ENCODE results near the gene DYNLT4. TPM values are rescaled to one million over a fixed set of nuclear protein-coding genes. Genes with fewer than 3 reads are reported as not detected.

The DYNLT4 gene
- total and polyA plus RNA-seq, 2 donors (not counting 3 experiments of a cell fraction or from before 2014, with no cell fraction given), result 0.46 to 0.62 TPM

DNA sequence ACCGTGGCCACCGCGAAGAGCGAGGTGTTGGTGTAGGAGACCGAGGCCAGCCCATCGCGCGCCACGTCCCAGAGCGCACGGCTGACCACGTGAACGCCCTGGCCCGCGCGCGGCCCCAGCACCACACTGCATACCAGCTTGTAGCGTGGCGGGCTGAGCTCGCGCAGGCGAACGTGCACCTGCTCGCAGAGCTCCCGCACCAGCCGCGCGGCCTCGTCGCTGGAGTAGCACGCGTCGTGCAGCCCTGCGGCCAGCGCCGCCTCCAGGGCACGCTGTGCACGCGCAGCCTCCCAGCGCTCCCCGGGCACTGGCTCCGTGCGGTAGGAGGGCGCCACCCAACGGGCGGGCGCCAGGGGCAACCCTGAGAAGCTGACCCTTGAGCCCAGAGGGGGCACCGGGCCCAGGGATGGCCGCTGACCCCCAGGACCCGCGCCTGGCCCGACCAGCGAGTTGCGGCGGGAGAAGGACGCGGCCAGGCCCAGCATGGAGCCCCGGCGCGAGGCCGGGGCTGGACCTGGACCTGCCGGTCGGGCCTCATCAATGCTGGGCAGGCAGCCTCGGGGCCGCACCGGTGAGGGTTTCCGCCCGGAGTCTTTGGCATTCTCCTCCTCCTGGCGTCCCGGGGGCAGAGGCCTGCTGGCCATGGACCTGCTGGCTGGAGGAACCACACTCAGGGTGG lies 987 bp downstream of the DYNLT4 start:
- Histone ChIP-seq H3K27me3 (ENCODE audit: control insufficient read depth in 2 of 2, insufficient read depth in 2 of 2, low read length in 2 of 2) (no peaks in the 10 kb centered on the region), H3K27ac (ENCODE audit: insufficient read depth, low read depth, low read length) (peak overlapping the region; percentile 100), H3K9me1 (replicated peaks; ENCODE audit: control insufficient read depth, extremely low read depth, insufficient read depth, low read length) (no peaks in the 10 kb centered on the region), H3K9me3 (replicated peaks; ENCODE audit: control insufficient read depth, insufficient read depth, low read length) (no peaks in the 10 kb centered on the region), H2AFZ (ENCODE audit: low read depth, low read length) (no peak overlapping the region), H4K20me1 (replicated peaks; ENCODE audit: control insufficient read depth, extremely low read depth, insufficient read depth, low read length) (no peaks in the 10 kb centered on the region), H3K9ac (replicated peaks; ENCODE audit: extremely low read depth, insufficient read depth, low read length) (peak overlapping the region; percentile 99), H3K79me2 (ENCODE audit: control insufficient read depth, insufficient read depth, low read length) (peaks cover 60% of the 10 kb centered on the region), H3K4me2 (ENCODE audit: insufficient read depth, low read length) (peak overlapping the region; percentile 26), H3K4me3 (replicated peaks in 1 of 3; ENCODE audit: insufficient read depth in 1 of 3, low read depth in 1 of 3, low read length in 3 of 3) (no peak overlapping the region), H3K36me3 (ENCODE audit: control insufficient read depth in 2 of 2, extremely low read depth in 1 of 2, insufficient read depth in 2 of 2, low read length in 2 of 2) (peaks cover 4 to 32% of the 10 kb centered on the region in 2 experiments), H3K4me1 (ENCODE audit: control insufficient read depth, extremely low read depth, insufficient read depth, low read length) (peaks cover 67% of the 10 kb centered on the region)
- no peak for DNase-seq (ENCODE audit: low read depth, low spot score)
- ChIA-PET POLR2A (interaction anchor here (3.1 to 4.3 kb wide), 2 partner anchors 14 to 31 kb away, joined by 13 to 97 read pairs; partner anchors contain the start of gene RPS8), CTCF (interaction anchor here (1.0 to 2.2 kb wide), 2 partner anchors 12 to 19 kb away, joined by 4 to 8 read pairs; no protein-coding TSS in a partner anchor)
- peak; percentile 5 for TF ChIP-seq POLR2AphosphoS5 (IDR thresholded peaks at IDR 0.05; ENCODE audit: insufficient read depth, low read depth, low read length)
- TF ChIP-seq, protein P1, sequence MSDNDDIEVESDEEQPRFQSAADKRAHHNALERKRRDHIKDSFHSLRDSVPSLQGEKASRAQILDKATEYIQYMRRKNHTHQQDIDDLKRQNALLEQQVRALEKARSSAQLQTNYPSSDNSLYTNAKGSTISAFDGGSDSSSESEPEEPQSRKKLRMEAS (IDR thresholded peaks at IDR 0.05; ENCODE audit: insufficient read depth, insufficient read length), result no peak
- intact Hi-C loops (cut with micrococcal nuclease) (loop anchor here (2.0 to 10.0 kb wide), 2 partner anchors 75 to 879 kb away; partner anchors contain the start of genes GPBP1L1, RNU5D-1 and TMEM69), dilution Hi-C loops (cut with MboI; ENCODE audit: extremely low pct_ligation_motif_present, low sequenced_read_pairs) (no loop called here)
- no peak for FAIRE-seq
- no TSS peak for BruUV-seq (replicated peaks)

DNA sequence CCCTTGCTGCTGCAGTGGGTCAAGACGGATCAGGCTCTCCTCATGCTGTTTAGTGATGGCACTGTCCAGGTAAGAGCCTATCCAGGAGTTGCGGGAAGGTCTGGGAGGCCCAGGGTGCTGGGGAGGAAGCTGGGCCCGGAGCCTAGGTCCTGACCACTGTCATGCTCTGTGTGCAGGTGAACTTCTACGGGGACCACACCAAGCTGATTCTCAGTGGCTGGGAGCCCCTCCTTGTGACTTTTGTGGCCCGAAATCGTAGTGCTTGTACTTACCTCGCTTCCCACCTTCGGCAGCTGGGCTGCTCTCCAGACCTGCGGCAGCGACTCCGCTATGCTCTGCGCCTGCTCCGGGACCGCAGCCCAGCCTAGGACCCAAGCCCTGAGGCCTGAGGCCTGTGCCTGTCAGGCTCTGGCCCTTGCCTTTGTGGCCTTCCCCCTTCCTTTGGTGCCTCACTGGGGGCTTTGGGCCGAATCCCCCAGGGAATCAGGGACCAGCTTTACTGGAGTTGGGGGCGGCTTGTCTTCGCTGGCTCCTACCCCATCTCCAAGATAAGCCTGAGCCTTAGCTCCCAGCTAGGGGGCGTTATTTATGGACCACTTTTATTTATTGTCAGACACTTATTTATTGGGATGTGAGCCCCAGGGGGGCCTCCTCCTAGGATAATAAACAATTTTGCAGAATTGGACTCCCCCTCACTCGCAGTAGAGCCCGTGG lies 1.7 kb downstream of the DYNLT4 start:
- ChIA-PET POLR2A (interaction anchor here (0.9 kb wide), 1 partner anchor 12 kb away, joined by 3 read pairs; no protein-coding TSS in a partner anchor), CTCF (interaction anchor here (1.0 to 1.2 kb wide), 2 partner anchors 13 to 34 kb away, joined by 3 to 4 read pairs; no protein-coding TSS in a partner anchor)
- Histone ChIP-seq H3K27ac (ENCODE audit: insufficient read depth, low read depth, low read length) (peak overlapping the region; percentile 18), H3K79me2 (ENCODE audit: control insufficient read depth, insufficient read depth, low read length) (peaks cover 64% of the 10 kb centered on the region), H3K4me2 (ENCODE audit: insufficient read depth, low read length) (no peak overlapping the region), H3K27me3 (ENCODE audit: control insufficient read depth in 2 of 2, insufficient read depth in 2 of 2, low read length in 2 of 2) (no peaks in the 10 kb centered on the region), H3K4me1 (ENCODE audit: control insufficient read depth, extremely low read depth, insufficient read depth, low read length) (peaks cover 60% of the 10 kb centered on the region), H3K9ac (replicated peaks; ENCODE audit: extremely low read depth, insufficient read depth, low read length) (no peak overlapping the region), H3K9me1 (replicated peaks; ENCODE audit: control insufficient read depth, extremely low read depth, insufficient read depth, low read length) (no peaks in the 10 kb centered on the region), H3K4me3 (replicated peaks in 1 of 3; ENCODE audit: insufficient read depth in 1 of 3, low read depth in 1 of 3, low read length in 3 of 3) (no peak overlapping the region), H3K9me3 (replicated peaks; ENCODE audit: control insufficient read depth, insufficient read depth, low read length) (no peaks in the 10 kb centered on the region), H2AFZ (ENCODE audit: low read depth, low read length) (no peak overlapping the region), H4K20me1 (replicated peaks; ENCODE audit: control insufficient read depth, extremely low read depth, insufficient read depth, low read length) (no peaks in the 10 kb centered on the region), H3K36me3 (ENCODE audit: control insufficient read depth in 2 of 2, extremely low read depth in 1 of 2, insufficient read depth in 2 of 2, low read length in 2 of 2) (peaks cover 4 to 32% of the 10 kb centered on the region in 2 experiments)
- TF ChIP-seq, protein P2, sequence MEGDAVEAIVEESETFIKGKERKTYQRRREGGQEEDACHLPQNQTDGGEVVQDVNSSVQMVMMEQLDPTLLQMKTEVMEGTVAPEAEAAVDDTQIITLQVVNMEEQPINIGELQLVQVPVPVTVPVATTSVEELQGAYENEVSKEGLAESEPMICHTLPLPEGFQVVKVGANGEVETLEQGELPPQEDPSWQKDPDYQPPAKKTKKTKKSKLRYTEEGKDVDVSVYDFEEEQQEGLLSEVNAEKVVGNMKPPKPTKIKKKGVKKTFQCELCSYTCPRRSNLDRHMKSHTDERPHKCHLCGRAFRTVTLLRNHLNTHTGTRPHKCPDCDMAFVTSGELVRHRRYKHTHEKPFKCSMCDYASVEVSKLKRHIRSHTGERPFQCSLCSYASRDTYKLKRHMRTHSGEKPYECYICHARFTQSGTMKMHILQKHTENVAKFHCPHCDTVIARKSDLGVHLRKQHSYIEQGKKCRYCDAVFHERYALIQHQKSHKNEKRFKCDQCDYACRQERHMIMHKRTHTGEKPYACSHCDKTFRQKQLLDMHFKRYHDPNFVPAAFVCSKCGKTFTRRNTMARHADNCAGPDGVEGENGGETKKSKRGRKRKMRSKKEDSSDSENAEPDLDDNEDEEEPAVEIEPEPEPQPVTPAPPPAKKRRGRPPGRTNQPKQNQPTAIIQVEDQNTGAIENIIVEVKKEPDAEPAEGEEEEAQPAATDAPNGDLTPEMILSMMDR (IDR thresholded peaks at IDR 0.05; ENCODE audit: extremely low read depth in 1 of 2, insufficient read depth in 1 of 2, low read depth in 1 of 2, low read length in 2 of 2), result peak in 1 of 2 donors; percentile 2
- TF ChIP-seq FOS (IDR thresholded peaks at IDR 0.05; ENCODE audit: borderline replicate concordance, insufficient read depth, low read length) (no peak), GATA2 (IDR thresholded peaks at IDR 0.05; ENCODE audit: insufficient read depth, insufficient read length, low read depth, low read length) (no peak), POLR2A (IDR thresholded peaks at IDR 0.05; ENCODE audit: low read depth, low read length) (no peak), JUN (IDR thresholded peaks at IDR 0.05; ENCODE audit: borderline replicate concordance, insufficient read depth, insufficient read length, low read depth) (no peak), EZH2 (IDR thresholded peaks at IDR 0.05; ENCODE audit: borderline replicate concordance, low read depth, low read length, severe bottlenecking) (no peak)
- TF ChIP-seq, protein P1 (IDR thresholded peaks at IDR 0.05; ENCODE audit: insufficient read depth, insufficient read length), result no peak
- intact Hi-C loops (cut with micrococcal nuclease) (loop anchor here (2.0 to 10.0 kb wide), 2 partner anchors 75 to 879 kb away; partner anchors contain the start of genes GPBP1L1, RNU5D-1 and TMEM69), dilution Hi-C loops (cut with MboI; ENCODE audit: extremely low pct_ligation_motif_present, low sequenced_read_pairs) (no loop called here)
- FAIRE-seq (no peak), DNase-seq (ENCODE audit: low read depth, low spot score) (no peak)
- BruUV-seq (replicated peaks), result no TSS peak
